Spleen (tissue), 7 donors: ENCODE data around the gene NFIA.

Experiments used
- CTCF ChIP-seq, 11 experiments: fragments of 200-600 bp in 7 of 11; fragments of 450-650 bp in 4 of 11; sonication (generic) in 4 of 11; IDR thresholded peaks in 8 of 11; conservative IDR thresholded peaks in 3 of 11; 1 replicate in 7 of 11; 2 replicates in 4 of 11; pipeline versions ENCODE4 v1.4.0 to v1.8.0; 2016 to 2021; ENCODE audit warnings: antibody characterized with exemption in 11 of 11, inconsistent platforms in 4 of 11, mild to moderate bottlenecking in 1 of 11
- POLR2A ChIP-seq, 3 donors: fragments of 450-650 bp; IDR thresholded peaks; one replicate each; pipeline ENCODE4 v1.5.1; 2017; ENCODE audit warnings: antibody characterized with exemption in 3 of 3, mild to moderate bottlenecking in 1 of 3
- donor health status: DM: no; HTN: no; CAD: no; lungs with moderate emphysema.
- donor health status: DM: no; HTN: no; CAD: no.
- donor health status: DM: no; HTN: no; CAD: no.

GRCh38 chr1:61375082-61375880 is 292.9 kb downstream of the NFIA start:
- TF ChIP-seq CTCF (IDR thresholded peaks at IDR 0.05 in 8 of 11, conservative IDR thresholded peaks at IDR 0.05 in 3 of 11) (no peak), POLR2A (IDR thresholded peaks at IDR 0.05) (no peak)
